ENCODE measurements around the gene GATA6. TPM values are rescaled to one million over a fixed set of nuclear protein-coding genes. Genes with fewer than 3 reads are reported as not detected.
"Not testable (repeated sequence)": the region's sequence is repeated elsewhere in the genome, so short reads cannot be mapped to it uniquely, and the experiment has no call there.

Gene GATA6
- total RNA-seq, 1 donor from 2014 or later, result 1.9 TPM

DNA sequence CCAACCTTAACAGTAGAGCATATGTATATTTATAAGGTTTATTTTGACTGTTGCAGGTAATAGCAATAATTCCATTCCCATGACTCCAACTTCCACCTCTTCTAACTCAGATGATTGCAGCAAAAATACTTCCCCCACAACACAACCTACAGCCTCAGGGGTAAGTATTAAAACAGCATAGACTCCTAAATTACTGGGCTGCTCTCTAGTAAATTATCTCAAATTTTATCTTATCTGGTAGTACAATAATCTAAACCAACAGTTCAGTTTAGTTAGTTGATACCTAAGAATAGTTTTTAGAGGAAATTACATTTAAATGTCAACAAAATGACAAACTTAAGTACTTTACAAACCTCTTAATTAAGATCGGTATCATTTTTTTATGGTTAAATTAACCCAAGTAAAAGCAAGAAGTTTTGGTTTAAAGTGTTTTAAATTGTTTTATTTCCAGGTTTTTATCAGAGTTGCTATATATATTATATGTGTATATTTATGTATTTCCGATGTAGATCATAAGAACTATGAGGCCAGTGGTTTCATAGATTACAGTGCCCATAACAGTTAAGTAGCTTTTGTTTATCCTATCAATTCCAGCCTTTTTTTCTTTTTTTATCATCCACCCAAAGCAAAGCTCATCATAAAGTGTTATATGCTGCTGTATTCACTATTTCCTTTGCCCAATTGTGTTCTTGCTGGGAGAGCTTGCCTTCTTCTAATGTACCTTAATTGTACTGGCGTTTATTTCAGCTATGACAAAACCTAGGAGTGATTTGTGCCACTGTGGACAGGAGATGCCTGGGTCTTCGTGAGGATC, 13.7 kb downstream of the GATA6 start:
- Mint-ChIP-seq H3K27me3 (ENCODE audit: unreplicated experiment) (peaks cover 10% of the 10 kb centered on the region), H3K36me3 (ENCODE audit: unreplicated experiment) (peaks cover 5% of the 10 kb centered on the region), H3K4me1 (ENCODE audit: unreplicated experiment) (no peaks in the 10 kb centered on the region), H3K27ac (ENCODE audit: unreplicated experiment) (no peak overlapping the region), H3K4me3 (ENCODE audit: unreplicated experiment) (no peak overlapping the region), H3K9me3 (ENCODE audit: unreplicated experiment) (no peaks in the 10 kb centered on the region)
- DNase-seq (ENCODE audit: extremely low spot score, unreplicated experiment), result no peak
- TF ChIP-seq, protein P1, sequence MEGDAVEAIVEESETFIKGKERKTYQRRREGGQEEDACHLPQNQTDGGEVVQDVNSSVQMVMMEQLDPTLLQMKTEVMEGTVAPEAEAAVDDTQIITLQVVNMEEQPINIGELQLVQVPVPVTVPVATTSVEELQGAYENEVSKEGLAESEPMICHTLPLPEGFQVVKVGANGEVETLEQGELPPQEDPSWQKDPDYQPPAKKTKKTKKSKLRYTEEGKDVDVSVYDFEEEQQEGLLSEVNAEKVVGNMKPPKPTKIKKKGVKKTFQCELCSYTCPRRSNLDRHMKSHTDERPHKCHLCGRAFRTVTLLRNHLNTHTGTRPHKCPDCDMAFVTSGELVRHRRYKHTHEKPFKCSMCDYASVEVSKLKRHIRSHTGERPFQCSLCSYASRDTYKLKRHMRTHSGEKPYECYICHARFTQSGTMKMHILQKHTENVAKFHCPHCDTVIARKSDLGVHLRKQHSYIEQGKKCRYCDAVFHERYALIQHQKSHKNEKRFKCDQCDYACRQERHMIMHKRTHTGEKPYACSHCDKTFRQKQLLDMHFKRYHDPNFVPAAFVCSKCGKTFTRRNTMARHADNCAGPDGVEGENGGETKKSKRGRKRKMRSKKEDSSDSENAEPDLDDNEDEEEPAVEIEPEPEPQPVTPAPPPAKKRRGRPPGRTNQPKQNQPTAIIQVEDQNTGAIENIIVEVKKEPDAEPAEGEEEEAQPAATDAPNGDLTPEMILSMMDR (IDR thresholded peaks at IDR 0.05), result no peak

DNA sequence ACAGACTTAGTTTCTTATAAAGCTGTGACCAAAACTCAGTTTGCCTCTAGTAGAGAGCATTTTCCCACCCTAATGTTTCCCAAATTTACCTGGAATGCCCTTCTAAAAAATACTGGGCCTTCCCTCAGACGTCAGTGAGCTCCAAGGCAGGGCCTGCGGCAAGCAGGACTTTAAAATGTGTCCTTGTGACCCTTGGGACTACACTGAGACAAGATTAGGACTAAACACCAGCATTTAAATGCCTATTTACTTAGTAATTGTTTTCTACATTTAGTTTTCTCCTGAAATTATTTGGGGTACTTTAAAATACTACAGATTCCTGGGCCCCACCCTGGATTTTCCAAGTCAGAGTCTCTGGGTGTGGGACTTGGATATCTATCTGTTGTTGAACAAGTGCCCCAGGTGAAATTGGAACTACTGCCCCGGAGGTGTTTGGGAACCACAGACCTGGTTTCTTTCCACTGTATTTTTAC, 14.3 kb downstream of the GATA6 start:
- H3K27ac Mint-ChIP-seq (ENCODE audit: unreplicated experiment), result no peak overlapping the region
- DNase-seq (ENCODE audit: extremely low spot score, unreplicated experiment), result no peak
- TF ChIP-seq, protein P1 (IDR thresholded peaks at IDR 0.05), result no peak
- peaks cover 5% of the 10 kb centered on the region for H3K36me3 Mint-ChIP-seq (ENCODE audit: unreplicated experiment)
- H3K9me3 Mint-ChIP-seq (ENCODE audit: unreplicated experiment), result no peaks in the 10 kb centered on the region
- H3K27me3 Mint-ChIP-seq (ENCODE audit: unreplicated experiment), result peaks cover 7% of the 10 kb centered on the region
- no peak overlapping the region for H3K4me3 Mint-ChIP-seq (ENCODE audit: unreplicated experiment)
- no peaks in the 10 kb centered on the region for H3K4me1 Mint-ChIP-seq (ENCODE audit: unreplicated experiment)

DNA sequence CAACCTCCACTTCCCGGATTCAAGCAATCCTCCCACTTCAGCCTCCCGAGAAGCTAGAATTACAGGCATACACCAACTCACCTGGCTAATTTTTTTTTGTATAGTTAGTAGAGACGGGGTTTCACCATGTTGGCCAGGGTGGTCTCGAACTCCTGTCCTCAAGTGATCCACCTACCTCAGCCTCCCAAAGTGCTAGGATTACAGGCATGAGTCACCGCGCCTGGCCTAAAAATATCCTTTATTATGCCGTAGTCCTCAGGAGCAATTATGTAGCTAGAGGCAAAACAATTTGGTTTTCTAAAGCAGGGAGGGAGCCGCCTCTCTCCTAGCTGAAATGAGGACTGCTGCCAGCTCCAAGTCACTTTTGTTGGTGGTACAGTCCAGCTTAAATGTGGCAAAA, 15.2 kb downstream of the GATA6 start:
- H3K27ac Mint-ChIP-seq (ENCODE audit: unreplicated experiment); H3K27me3 Mint-ChIP-seq (ENCODE audit: unreplicated experiment); H3K36me3 Mint-ChIP-seq (ENCODE audit: unreplicated experiment): not testable (repeated sequence)

DNA sequence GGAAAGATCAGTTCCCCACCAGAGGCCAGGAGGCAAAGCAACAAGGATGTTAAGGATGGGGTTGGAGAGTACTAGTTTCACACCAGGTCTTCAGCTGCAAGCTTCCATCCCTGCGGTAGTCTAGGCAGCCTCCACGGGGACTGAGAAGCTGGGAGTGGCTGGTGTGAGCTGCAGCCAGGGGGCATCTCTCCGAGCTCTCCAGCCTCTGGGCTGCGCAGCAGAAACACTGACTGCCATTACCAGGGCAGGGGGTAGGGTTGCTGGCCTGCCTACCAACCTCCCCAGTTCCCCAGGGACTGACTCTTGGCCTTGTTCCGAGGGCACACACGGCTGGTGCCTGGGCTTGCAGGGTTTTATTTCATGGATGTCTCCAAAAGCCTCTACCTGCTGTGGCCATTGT, 15.9 kb downstream of the GATA6 start:
- no peaks in the 10 kb centered on the region for H3K27me3 Mint-ChIP-seq (ENCODE audit: unreplicated experiment)
- no peak overlapping the region for H3K4me3 Mint-ChIP-seq (ENCODE audit: unreplicated experiment)
- no peak for DNase-seq (ENCODE audit: extremely low spot score, unreplicated experiment)
- peaks cover 1% of the 10 kb centered on the region for H3K36me3 Mint-ChIP-seq (ENCODE audit: unreplicated experiment)
- no peak overlapping the region for H3K27ac Mint-ChIP-seq (ENCODE audit: unreplicated experiment)
- H3K4me1 Mint-ChIP-seq (ENCODE audit: unreplicated experiment), result no peaks in the 10 kb centered on the region
- TF ChIP-seq, protein P1 (IDR thresholded peaks at IDR 0.05), result no peak
- H3K9me3 Mint-ChIP-seq (ENCODE audit: unreplicated experiment), result no peaks in the 10 kb centered on the region

More for the DNA sequence above, 15.2 kb downstream of the GATA6 start:
- H3K4me1 Mint-ChIP-seq (ENCODE audit: unreplicated experiment); DNase-seq (ENCODE audit: extremely low spot score, unreplicated experiment); H3K4me3 Mint-ChIP-seq (ENCODE audit: unreplicated experiment); H3K9me3 Mint-ChIP-seq (ENCODE audit: unreplicated experiment): not testable (repeated sequence)

DNA sequence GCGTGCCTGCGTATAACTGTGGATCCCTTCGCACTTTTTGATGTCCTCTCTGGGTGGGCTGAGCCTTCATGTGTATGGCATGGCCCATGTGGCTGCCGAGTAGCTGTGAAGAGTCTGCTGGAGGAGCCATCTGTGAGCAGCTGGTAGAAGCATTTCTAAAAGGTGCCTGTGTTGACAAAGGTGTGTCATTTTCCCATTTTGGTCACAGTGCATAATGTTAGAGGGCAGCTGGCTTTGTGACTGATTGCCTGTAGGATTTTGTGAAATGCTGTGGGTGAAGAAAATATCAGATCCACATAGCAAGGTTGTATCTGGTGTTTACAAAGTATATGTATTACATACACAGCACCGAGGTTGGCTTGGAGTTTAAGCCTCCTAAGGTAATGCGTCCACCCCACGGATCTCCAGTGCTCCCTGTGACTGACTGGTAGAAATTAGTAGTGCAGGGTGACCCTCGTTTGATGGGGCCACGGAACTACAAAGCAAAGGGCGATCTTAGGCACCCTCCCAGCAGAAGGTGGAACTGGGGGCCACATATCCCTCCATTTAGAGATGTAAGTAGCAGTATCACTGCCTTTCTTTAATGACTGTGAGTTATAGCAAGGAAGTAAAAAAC, 16.5 kb downstream of the GATA6 start:
- Mint-ChIP-seq H3K27me3 (ENCODE audit: unreplicated experiment) (no peaks in the 10 kb centered on the region), H3K27ac (ENCODE audit: unreplicated experiment) (no peak overlapping the region), H3K4me1 (ENCODE audit: unreplicated experiment) (peaks cover 5% of the 10 kb centered on the region), H3K36me3 (ENCODE audit: unreplicated experiment) (peaks cover 1% of the 10 kb centered on the region), H3K4me3 (ENCODE audit: unreplicated experiment) (no peak overlapping the region), H3K9me3 (ENCODE audit: unreplicated experiment) (no peaks in the 10 kb centered on the region)
- TF ChIP-seq, protein P1 (IDR thresholded peaks at IDR 0.05), result no peak
- DNase-seq (ENCODE audit: extremely low spot score, unreplicated experiment), result no peak

Measured in osteocyte (in vitro differentiated cells).